SH-SY5Y (cell line): ENCODE measurements around the gene MYO1D.

Experiments used
- GATA2 ChIP-seq: IDR thresholded peaks from 2 replicates; pipeline ENCODE4 v1.6.1; 2011; ENCODE audit warnings: mild to moderate bottlenecking, low read depth, low read length
- GATA3 ChIP-seq: IDR thresholded peaks from 2 replicates; pipeline ENCODE4 v1.6.1; 2011; ENCODE audit warnings: low read depth, mild to moderate bottlenecking, low read length, moderate library complexity

DNA sequence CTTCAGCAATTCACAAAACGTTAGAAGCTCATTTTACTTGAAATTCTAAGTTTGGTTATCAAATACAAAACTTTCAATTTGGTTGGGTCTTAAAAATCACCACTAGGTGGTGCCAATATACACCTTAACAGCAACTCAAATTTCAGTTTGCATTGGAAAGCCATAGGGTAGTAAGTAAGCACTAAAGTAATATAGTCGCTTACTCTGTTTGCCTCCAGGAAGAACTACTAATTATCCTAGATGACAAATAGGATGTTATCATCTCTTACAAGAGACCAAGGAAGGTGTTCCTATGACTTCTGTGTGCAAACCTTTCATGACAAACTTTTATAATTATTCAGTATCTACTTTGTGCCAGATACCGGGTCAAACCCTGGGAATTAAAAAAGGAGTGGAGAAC lies 93.3 kb downstream of the MYO1D start:
- TF ChIP-seq GATA2, result no peak
- no peak for TF ChIP-seq GATA3
